Lung (tissue), 12 donors: ENCODE measurements around the gene DLEC1. TPM values are rescaled to one million over a fixed set of nuclear protein-coding genes. Genes with fewer than 3 reads are reported as not detected.

Source experiments
- ATAC-seq: fragments of 200-7000 bp; cut with Tn5 transposase; one replicate; pipeline ENCODE4 v1.9.1; 2020; ENCODE audit warnings: moderate number of reproducible peaks; ENCODE audit not compliant: insufficient read depth, low FRiP score
- DNase-seq, 3 donors: peaks; one replicate each; pipeline ENCODE4 v3.0.0-alpha.2; 2013 to 2017
- H3K27ac ChIP-seq, 2 donors: one replicate each; pipeline ENCODE4 v1.5.1; 2013; ENCODE audit warnings: mild to moderate bottlenecking in 2 of 2, moderate library complexity in 2 of 2, control low read depth in 1 of 2, inconsistent platforms in 1 of 2, low read depth in 1 of 2, low read length in 1 of 2
- H3K27me3 ChIP-seq, 3 donors: one replicate each; pipeline ENCODE4 v1.5.1; 2013; ENCODE audit warnings: low read length in 2 of 3; ENCODE audit not compliant: control insufficient read depth in 3 of 3, insufficient read depth in 3 of 3
- H3K36me3 ChIP-seq, 4 donors: one replicate each; pipeline ENCODE4 v1.5.1; 2013; ENCODE audit warnings: low read length in 4 of 4, mild to moderate bottlenecking in 1 of 4, moderate library complexity in 1 of 4; ENCODE audit not compliant: control insufficient read depth in 4 of 4, insufficient read depth in 4 of 4
- H3K4me1 ChIP-seq, 5 donors: one replicate each; pipeline ENCODE4 v1.5.1; 2013; ENCODE audit warnings: low read length in 5 of 5, mild to moderate bottlenecking in 2 of 5, moderate library complexity in 1 of 5; ENCODE audit not compliant: control insufficient read depth in 5 of 5, insufficient read depth in 5 of 5
- H3K4me3 ChIP-seq: one replicate; pipeline ENCODE4 v1.5.1; 2013; ENCODE audit warnings: mild to moderate bottlenecking, control low read depth, moderate library complexity
- H3K9ac ChIP-seq, 2 donors: one replicate each; pipeline ENCODE4 v1.5.1; 2013; ENCODE audit warnings: low read length in 2 of 2, control low read depth in 1 of 2; ENCODE audit not compliant: insufficient read depth in 1 of 2
- H3K9me3 ChIP-seq, 4 donors: one replicate each; pipeline ENCODE4 v1.5.1; 2013; ENCODE audit warnings: low read length in 3 of 4, mild to moderate bottlenecking in 1 of 4, moderate library complexity in 1 of 4; ENCODE audit not compliant: control insufficient read depth in 4 of 4, insufficient read depth in 3 of 4
- WGBS, 2 donors: extraction: QIAGEN DNeasy Blood & Tissue Kit; methylation state at CpG; one replicate each; pipeline ENCODE4 v1.1.7; 2013; 5-methylcytosine and 5-hydroxymethylcytosine counted together
- polyA plus RNA-seq, 2 donors: library from polyadenylated mRNA; stranded (reverse); fragments of 200-250 nt; gene quantifications; one replicate each; pipeline ENCODE4 v1.2.1, GENCODE V29; 2013
- total RNA-seq, 2 donors: library from RNA; depleted of rRNA in 1 of 2; stranded (reverse); fragments of >200 nt in 1 of 2; gene quantifications; one replicate each; pipeline ENCODE4 v1.2.1, GENCODE V29; 2014 to 2021
- TF ChIP-seq, protein P1 (sequence below): IDR thresholded peaks from 2 replicates; pipeline ENCODE4 v1.5.1; 2012; ENCODE audit warnings: mild to moderate bottlenecking; ENCODE audit errors: control extremely low read depth, extremely low read depth
- donor health status: control.
- donor health status: control.
- donor health status: Bipolar disorder and iron deficiency.
- donor health status: healthy.
- donor health status: DM: yes; HTN: yes; CAD: no.

DLEC1 gene
- total and polyA plus RNA-seq, 4 donors: 4.2 to 28.8 (median 8.0) TPM

DNA sequence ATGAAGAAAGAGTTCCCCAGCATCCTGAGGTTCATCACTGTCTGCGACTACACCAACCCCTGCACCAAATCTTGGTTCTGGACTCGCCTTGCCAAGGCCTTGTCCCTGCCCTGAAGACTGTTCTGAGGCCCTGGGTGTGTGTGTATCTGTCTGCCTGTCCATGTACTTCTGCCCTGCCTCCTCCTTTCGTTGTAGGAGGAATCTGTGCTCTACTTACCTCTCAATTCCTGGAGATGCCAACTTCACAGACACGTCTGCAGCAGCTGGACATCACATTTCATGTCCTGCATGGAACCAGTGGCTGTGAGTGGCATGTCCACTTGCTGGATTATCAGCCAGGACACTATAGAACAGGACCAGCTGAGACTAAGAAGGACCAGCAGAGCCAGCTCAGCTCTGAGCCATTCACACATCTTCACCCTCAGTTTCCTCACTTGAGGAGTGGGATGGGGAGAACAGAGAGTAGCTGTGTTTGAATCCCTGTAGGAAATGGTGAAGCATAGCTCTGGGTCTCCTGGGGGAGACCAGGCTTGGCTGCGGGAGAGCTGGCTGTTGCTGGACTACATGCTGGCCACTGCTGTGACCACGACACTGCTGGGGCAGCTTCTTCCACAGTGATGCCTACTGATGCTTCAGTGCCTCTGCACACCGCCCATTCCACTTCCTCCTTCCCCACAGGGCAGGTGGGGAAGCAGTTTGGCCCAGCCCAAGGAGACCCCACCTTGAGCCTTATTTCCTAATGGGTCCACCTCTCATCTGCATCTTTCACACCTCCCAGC is 102.4 kb downstream of the DLEC1 start:
- Histone ChIP-seq H3K27ac (no peak overlapping the region), H3K4me1 (peaks cover 0 to 25% (median 15%) of the 10 kb centered on the region in 5 donors), H3K4me3 (no peak overlapping the region), H3K36me3 (peaks cover 0 to 21% (median 10%) of the 10 kb centered on the region in 4 donors), H3K9ac (no peak overlapping the region), H3K9me3 (peaks cover 0 to 5% (median 0%) of the 10 kb centered on the region in 4 donors), H3K27me3 (no peaks in the 10 kb centered on the region)
- 90 to 96% methylated on average over 7 of the region's 7 CpGs for WGBS, 2 donors
- no peak for DNase-seq
- TF ChIP-seq, protein P1, sequence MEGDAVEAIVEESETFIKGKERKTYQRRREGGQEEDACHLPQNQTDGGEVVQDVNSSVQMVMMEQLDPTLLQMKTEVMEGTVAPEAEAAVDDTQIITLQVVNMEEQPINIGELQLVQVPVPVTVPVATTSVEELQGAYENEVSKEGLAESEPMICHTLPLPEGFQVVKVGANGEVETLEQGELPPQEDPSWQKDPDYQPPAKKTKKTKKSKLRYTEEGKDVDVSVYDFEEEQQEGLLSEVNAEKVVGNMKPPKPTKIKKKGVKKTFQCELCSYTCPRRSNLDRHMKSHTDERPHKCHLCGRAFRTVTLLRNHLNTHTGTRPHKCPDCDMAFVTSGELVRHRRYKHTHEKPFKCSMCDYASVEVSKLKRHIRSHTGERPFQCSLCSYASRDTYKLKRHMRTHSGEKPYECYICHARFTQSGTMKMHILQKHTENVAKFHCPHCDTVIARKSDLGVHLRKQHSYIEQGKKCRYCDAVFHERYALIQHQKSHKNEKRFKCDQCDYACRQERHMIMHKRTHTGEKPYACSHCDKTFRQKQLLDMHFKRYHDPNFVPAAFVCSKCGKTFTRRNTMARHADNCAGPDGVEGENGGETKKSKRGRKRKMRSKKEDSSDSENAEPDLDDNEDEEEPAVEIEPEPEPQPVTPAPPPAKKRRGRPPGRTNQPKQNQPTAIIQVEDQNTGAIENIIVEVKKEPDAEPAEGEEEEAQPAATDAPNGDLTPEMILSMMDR: no peak
- no peak for ATAC-seq

DNA sequence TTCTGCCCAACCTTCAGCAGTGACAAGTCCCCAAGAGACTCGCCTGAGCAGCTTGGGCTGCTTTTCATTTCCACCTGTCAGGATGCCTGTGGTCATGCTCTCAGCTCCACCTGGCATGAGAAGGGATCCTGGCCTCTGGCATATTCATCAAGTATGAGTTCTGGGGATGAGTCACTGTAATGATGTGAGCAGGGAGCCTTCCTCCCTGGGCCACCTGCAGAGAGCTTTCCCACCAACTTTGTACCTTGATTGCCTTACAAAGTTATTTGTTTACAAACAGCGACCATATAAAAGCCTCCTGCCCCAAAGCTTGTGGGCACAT is 102.9 kb downstream of the DLEC1 start:
- TF ChIP-seq, protein P1: no peak
- no peak for DNase-seq
- Histone ChIP-seq H3K27me3 (no peaks in the 10 kb centered on the region), H3K36me3 (peaks cover 0 to 21% (median 10%) of the 10 kb centered on the region in 4 donors), H3K27ac (no peak overlapping the region), H3K9ac (no peak overlapping the region), H3K9me3 (peaks cover 0 to 5% (median 0%) of the 10 kb centered on the region in 4 donors), H3K4me1 (peaks cover 0 to 25% (median 15%) of the 10 kb centered on the region in 5 donors), H3K4me3 (no peak overlapping the region)
- 92 to 94% methylated on average over 2 of the region's 2 CpGs for WGBS, 2 donors
- ATAC-seq: no peak

DNA sequence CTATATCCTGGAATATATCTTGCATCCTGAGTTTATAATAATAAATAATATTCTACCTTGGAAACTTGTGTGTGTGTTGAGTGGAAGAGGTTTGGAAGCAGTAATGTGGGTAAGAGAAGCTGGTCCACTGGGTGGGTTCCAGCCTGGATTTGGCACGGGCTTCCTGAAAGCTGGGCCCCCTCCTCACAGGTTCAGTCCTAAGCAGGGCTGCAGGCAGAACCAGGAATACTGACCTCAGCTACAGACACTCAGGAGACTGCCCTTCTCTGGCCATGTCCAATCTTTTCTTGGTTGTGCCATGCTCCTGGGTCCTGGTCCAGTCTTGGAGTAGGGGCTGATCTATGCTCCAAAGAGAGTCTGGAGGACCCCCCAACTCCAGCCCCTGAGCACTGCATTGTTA is 104.0 kb downstream of the DLEC1 start:
- Histone ChIP-seq H3K4me1 (peaks cover 0 to 23% (median 11%) of the 10 kb centered on the region in 5 donors), H3K4me3 (no peak overlapping the region), H3K36me3 (peaks cover 0 to 21% (median 10%) of the 10 kb centered on the region in 4 donors), H3K27me3 (no peaks in the 10 kb centered on the region), H3K9me3 (peaks cover 0 to 5% (median 0%) of the 10 kb centered on the region in 4 donors), H3K9ac (no peak overlapping the region), H3K27ac (no peak overlapping the region)
- WGBS, 2 donors: 96 to 100% methylated on average over 1 of the region's 1 CpG
- DNase-seq: no peak
- no peak for ATAC-seq
- TF ChIP-seq, protein P1: no peak
